GM23248 (cell line): Measurements from ENCODE around the gene LDHAL6B.

Experiments
- EZH2 ChIP-seq: fragments of 200-600 bp; sonication (generic); IDR thresholded peaks from 2 replicates; pipeline ENCODE4 v1.6.1; 2018; ENCODE audit warnings: antibody characterized with exemption, mild to moderate bottlenecking; ENCODE audit not compliant: insufficient read depth, poor library complexity, severe bottlenecking
- EZH2phosphoT487 ChIP-seq: fragments of 200-600 bp; sonication (generic); IDR thresholded peaks from 2 replicates; pipeline ENCODE4 v1.6.1; 2018; ENCODE audit warnings: antibody characterized with exemption, moderate library complexity, mild to moderate bottlenecking, low read depth; ENCODE audit not compliant: insufficient read depth

DNA sequence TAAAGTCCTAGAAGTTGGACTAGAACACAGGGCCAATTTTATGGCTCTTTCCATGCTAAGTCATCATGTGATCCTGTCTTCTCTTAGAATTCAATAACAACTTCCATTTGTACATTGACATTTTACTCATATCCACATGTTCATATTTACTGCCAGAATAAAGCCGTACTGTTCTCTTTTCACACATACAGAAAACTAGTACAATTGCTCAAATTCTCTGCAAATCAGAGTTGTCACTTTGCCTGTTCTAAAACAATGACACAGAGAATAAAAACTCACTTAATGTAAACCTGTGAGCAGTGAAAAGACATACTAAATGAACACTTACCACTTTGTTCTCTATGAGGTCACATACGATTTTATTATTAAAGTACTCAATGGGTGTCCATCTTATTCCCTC is 3.5 kb downstream of the LDHAL6B start:
- TF ChIP-seq EZH2phosphoT487 (no peak), EZH2 (no peak)
